ENCODE measurements around the gene DDT. TPM values are rescaled to one million over a fixed set of nuclear protein-coding genes. Genes with fewer than 3 reads are reported as not detected.
A peak's percentile ranks its signal among the peaks of the same experiment; 100 is the strongest.
"Not testable (repeated sequence)": the region's sequence is repeated elsewhere in the genome, so short reads cannot be mapped to it uniquely, and the experiment has no call there.

DDT gene
- total RNA-seq, 2 experiments from 2014 or later = 105 to 108 TPM

- H3K27me3 Mint-ChIP-seq; H3K27ac Mint-ChIP-seq; H3K4me3 Mint-ChIP-seq; POLR2A ChIA-PET; H3K9me3 Mint-ChIP-seq; DNase-seq; CTCF ChIA-PET; H3K36me3 Mint-ChIP-seq; H3K4me1 Mint-ChIP-seq (ENCODE audit: low read depth): not testable (repeated sequence)
- intact Hi-C loops (cut with micrococcal nuclease) = loop anchor here (10.0 kb wide), 1 partner anchor 169 kb away; no protein-coding TSS in a partner anchor
Measured at GRCh38 chr22:23986089-23986488, 11.8 kb upstream of the DDT start.

DNA sequence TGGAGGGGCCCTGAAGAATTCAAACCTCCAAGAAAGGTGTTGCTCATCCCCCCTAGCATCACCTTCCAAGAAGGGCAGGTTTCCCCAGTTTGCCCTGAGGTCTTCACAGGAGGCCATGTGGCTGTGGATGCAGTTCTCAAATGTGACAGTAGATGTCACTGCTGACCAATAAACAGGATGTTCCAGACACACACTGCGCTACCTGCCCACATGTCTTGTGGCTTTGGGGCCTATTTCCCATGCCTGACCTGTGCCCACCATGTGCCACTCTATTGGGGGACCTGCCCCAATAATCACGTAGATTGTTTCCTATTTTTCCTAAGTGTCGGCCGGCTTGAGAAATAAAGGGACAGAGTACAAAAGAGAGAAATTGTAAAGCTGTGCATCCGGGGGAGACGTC lies 10.2 kb upstream of the DDT start:
- ChIA-PET CTCF (interaction anchor here (1.0 kb wide), 1 partner anchor 191 kb away, joined by 3 read pairs; no protein-coding TSS in a partner anchor), POLR2A (no interaction called here)
- DNase-seq = peak; percentile 65
- no peak overlapping the region for H3K4me3 Mint-ChIP-seq
- H3K4me1 Mint-ChIP-seq (ENCODE audit: low read depth) = peaks cover 2% of the 10 kb centered on the region
- no peaks in the 10 kb centered on the region for H3K9me3 Mint-ChIP-seq
- H3K27me3 Mint-ChIP-seq = no peaks in the 10 kb centered on the region
- intact Hi-C loops (cut with micrococcal nuclease) = loop anchor here (10.0 kb wide), 1 partner anchor 170 kb away; no protein-coding TSS in a partner anchor
- H3K36me3 Mint-ChIP-seq = no peaks in the 10 kb centered on the region
- H3K27ac Mint-ChIP-seq = no peak overlapping the region

DNA sequence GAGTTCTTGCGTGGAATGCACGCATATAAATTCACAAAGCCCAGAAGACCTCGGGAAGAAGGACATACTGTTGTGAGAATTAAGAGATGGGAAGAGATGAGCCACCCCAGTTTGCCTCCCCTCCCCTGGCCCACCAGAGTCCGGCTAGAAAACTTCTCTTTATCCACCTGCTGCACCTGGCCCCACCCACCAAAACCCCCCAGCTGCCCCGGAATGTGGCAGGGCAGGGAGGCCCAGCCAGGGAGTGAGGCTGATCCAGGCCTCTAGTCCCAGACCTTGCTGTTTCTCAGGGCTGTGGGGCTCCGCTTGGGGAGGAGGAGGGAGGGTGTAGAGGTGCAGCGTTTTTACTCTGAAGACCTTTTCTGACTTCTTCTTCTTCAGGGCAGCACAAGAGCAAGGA lies 6.3 kb upstream of the DDT start:
- H3K27me3 Mint-ChIP-seq; POLR2A ChIA-PET; H3K9me3 Mint-ChIP-seq; H3K36me3 Mint-ChIP-seq; CTCF ChIA-PET; H3K4me3 Mint-ChIP-seq; DNase-seq; H3K4me1 Mint-ChIP-seq (ENCODE audit: low read depth); H3K27ac Mint-ChIP-seq: not testable (repeated sequence)
- intact Hi-C loops (cut with micrococcal nuclease) = loop anchor here (10.0 kb wide), 1 partner anchor 174 kb away; no protein-coding TSS in a partner anchor

DNA sequence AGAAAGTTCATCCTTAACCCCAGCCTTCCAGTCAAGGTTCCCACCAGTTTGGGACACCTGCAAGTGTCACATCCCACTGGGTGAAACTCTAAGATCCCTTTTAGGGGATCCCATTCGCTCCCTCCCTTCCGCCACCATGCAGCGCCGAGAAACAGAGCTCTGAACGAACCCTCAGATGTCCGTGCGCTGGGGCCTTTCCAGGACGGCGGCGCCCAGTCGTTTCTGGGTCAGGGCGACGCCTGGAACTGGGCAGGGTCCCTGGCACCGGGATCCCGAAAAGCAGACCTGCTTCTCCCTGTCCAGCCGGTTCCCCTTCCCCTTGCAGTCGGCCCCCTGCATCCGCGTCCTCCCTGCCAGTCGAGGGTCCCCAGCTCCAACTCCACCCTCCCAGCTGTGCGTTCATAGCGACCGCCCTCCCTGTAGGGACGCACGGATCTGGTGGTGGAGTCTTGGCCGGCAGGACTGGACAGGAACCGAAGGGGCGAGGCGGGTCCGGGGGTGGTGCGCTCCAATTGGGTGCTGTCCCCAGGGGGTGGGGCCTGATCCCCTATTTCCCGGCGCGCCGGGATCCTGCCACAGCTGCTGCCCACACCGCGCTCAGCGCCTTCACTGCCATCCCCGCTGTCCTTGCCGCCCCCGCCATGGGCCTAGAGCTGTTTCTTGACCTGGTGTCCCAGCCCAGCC lies 5.5 kb upstream of the DDT start, which contains the start of gene GSTT2:
Gene GSTT2, plus strand, starts transcription at position 578 of the 684 bp plus-strand sequence.
- intact Hi-C loops (cut with micrococcal nuclease) = loop anchor here (10.0 kb wide), 1 partner anchor 175 kb away; no protein-coding TSS in a partner anchor
- H3K9me3 Mint-ChIP-seq; POLR2A ChIA-PET; H3K4me3 Mint-ChIP-seq; H3K4me1 Mint-ChIP-seq (ENCODE audit: low read depth); H3K27me3 Mint-ChIP-seq; H3K27ac Mint-ChIP-seq; CTCF ChIA-PET; DNase-seq; H3K36me3 Mint-ChIP-seq: not testable (repeated sequence)

GRCh38 chr22:23977304-23977703 lies 3.1 kb upstream of the DDT start:
- DNase-seq; H3K27ac Mint-ChIP-seq; H3K4me3 Mint-ChIP-seq; H3K9me3 Mint-ChIP-seq; H3K36me3 Mint-ChIP-seq; intact Hi-C loops (cut with micrococcal nuclease); H3K27me3 Mint-ChIP-seq; CTCF ChIA-PET; H3K4me1 Mint-ChIP-seq (ENCODE audit: low read depth); POLR2A ChIA-PET: not testable (repeated sequence)

DNA sequence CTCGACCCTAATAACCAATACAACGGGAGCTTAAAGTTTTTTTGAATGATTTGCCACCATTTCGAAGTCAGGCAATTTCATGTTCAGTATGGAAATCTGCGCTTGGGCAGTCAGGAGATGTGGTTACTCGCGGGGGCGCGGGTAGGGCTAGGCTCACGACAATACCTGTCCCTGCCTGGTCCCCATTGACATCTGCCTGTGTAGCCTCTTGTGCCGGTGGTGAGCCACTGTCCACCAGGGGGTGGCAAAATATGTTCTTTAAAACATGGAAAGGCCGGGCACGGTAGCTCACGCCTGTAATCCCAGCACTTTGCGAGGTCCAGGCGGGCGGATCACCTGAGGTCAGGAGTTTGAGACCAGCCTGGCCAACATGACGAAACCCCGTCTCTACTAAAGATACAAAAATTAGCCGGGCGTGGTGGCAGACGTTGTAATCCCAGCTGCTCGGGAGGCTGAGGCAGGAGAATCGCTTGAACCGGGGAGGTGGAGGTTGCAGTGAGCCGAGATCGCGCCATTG lies 653 bp upstream of the DDT start:
- Mint-ChIP-seq H3K4me1 (ENCODE audit: low read depth) (peaks cover 19% of the 10 kb centered on the region), H3K36me3 (peaks cover 17% of the 10 kb centered on the region)
- H3K27me3 Mint-ChIP-seq; H3K4me3 Mint-ChIP-seq; DNase-seq; H3K9me3 Mint-ChIP-seq; H3K27ac Mint-ChIP-seq; POLR2A ChIA-PET; intact Hi-C loops (cut with micrococcal nuclease); CTCF ChIA-PET: not testable (repeated sequence)

GRCh38 chr22:23971927-23972326 lies 2.3 kb downstream of the DDT start:
- H3K27ac Mint-ChIP-seq; intact Hi-C loops (cut with micrococcal nuclease); H3K9me3 Mint-ChIP-seq; POLR2A ChIA-PET; CTCF ChIA-PET; H3K27me3 Mint-ChIP-seq; H3K4me3 Mint-ChIP-seq; DNase-seq: not testable (repeated sequence)
- Mint-ChIP-seq H3K4me1 (ENCODE audit: low read depth) (peaks cover 28% of the 10 kb centered on the region), H3K36me3 (peaks cover 20% of the 10 kb centered on the region)

DNA sequence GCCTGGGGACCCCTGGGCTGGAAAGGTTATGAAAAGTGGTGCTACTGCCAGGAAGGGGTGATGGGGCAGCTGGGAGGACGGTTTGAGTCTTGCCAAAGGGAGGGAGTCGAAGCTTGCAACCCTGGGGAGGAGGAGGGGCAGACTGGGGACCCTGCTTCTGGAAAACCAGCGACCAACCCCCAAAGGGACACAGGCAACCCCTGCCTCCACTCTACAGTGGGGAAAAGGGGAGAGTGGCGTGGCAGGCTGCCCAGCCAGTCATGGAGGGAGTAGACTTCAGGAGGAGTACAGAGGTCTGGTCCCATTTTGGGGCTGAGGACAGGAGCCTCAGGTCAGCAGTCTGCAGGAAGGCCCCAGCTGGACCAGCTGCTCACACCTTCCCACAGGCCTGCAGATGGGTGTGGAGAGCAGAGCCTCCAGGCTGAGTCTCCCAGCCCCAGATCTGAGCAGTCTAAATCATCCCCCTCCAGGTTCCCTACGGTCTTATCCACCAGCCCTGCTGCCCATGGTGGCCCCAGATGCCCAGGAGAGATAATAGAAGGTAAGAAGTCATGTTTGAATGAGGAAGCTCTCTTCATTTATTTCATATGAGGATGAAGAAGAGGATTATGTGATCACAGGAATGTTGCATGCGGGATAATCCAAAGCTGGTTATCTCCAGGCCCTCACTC lies 3.3 kb downstream of the DDT start:
- H3K27ac Mint-ChIP-seq = no peak overlapping the region
- CTCF ChIA-PET = interaction anchor here (1.2 kb wide), 1 partner anchor 77 kb away, joined by 5 read pairs; the partner anchor contains the start of gene MIF

DNA sequence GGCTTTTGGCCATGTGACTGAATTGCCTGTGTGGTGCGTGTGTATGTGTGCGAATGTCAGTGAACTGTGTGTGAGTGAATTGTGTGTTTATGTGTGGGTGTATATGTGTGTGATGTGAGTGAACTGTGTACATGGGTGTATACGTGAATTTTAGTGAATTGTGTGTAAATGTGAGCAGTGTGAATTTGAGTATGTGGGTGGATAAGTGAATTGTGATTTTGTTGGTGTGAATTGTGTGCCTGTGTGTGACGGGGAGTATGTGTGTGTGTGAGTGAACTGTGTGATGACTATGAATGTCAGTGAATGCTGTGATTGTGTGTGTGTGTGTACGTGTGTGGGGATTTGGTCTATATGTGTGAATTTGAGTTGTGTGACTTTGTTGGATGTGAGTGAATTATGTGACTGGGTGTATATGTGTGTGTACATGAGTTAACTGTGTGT lies 4.0 kb downstream of the DDT start:
- peak overlapping the region; percentile 0 for H3K27ac Mint-ChIP-seq
- H3K4me1 Mint-ChIP-seq (ENCODE audit: low read depth) = peaks cover 28% of the 10 kb centered on the region
- intact Hi-C loops (cut with micrococcal nuclease) = no loop called here
- H3K4me3 Mint-ChIP-seq = peak overlapping the region; percentile 1
- H3K9me3 Mint-ChIP-seq = no peaks in the 10 kb centered on the region
- H3K36me3 Mint-ChIP-seq = peaks cover 20% of the 10 kb centered on the region
- ChIA-PET POLR2A (no interaction called here), CTCF (no interaction called here)
- no peak for DNase-seq
- H3K27me3 Mint-ChIP-seq = no peaks in the 10 kb centered on the region

More for the DNA sequence above, 3.3 kb downstream of the DDT start:
- peaks cover 20% of the 10 kb centered on the region for H3K36me3 Mint-ChIP-seq
- peaks cover 28% of the 10 kb centered on the region for H3K4me1 Mint-ChIP-seq (ENCODE audit: low read depth)
- POLR2A ChIA-PET = no interaction called here
- intact Hi-C loops (cut with micrococcal nuclease) = no loop called here
- H3K4me3 Mint-ChIP-seq = no peak overlapping the region
- DNase-seq = no peak
- no peaks in the 10 kb centered on the region for H3K9me3 Mint-ChIP-seq
- no peaks in the 10 kb centered on the region for H3K27me3 Mint-ChIP-seq

- no peaks in the 10 kb centered on the region for H3K9me3 Mint-ChIP-seq
- no peak overlapping the region for H3K4me3 Mint-ChIP-seq
- peaks cover 20% of the 10 kb centered on the region for H3K36me3 Mint-ChIP-seq
- intact Hi-C loops (cut with micrococcal nuclease) = no loop called here
- H3K27ac Mint-ChIP-seq = no peak overlapping the region
- ChIA-PET POLR2A (no interaction called here), CTCF (no interaction called here)
- DNase-seq = no peak
- H3K4me1 Mint-ChIP-seq (ENCODE audit: low read depth) = peaks cover 28% of the 10 kb centered on the region
- H3K27me3 Mint-ChIP-seq = no peaks in the 10 kb centered on the region
Measured at GRCh38 chr22:23969071-23969470, 5.2 kb downstream of the DDT start.

DNA sequence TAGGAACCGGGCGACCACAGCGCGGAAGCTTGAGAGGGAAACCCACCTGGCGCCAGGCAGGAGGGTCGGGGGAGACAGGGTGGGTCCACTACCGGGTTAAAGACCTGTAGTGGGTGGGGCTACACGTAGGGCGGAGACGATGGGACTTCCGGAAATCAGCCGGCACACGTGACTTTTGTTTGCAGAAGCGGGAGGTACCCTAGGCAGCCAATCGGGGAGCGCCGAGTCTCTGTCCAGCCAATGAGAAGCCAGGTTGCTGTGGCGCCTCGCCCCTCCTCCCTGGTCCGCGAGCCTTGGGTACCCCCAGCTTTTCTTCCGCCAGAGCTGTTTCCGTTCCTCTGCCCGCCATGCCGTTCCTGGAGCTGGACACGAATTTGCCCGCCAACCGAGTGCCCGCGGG lies 7.7 kb downstream of the DDT start, which contains the start of gene DDTL:
Gene DDTL, plus strand, starts transcription at position 321 of the 400 bp plus-strand sequence. Its CDS starts 27 bp downstream, at position 348.
- H3K9me3 Mint-ChIP-seq; POLR2A ChIA-PET; CTCF ChIA-PET; H3K27me3 Mint-ChIP-seq; DNase-seq; H3K27ac Mint-ChIP-seq; intact Hi-C loops (cut with micrococcal nuclease); H3K4me3 Mint-ChIP-seq: not testable (repeated sequence)
- Mint-ChIP-seq H3K36me3 (peaks cover 16% of the 10 kb centered on the region), H3K4me1 (ENCODE audit: low read depth) (peaks cover 23% of the 10 kb centered on the region)

GRCh38 chr22:23966094-23966493 lies 8.1 kb downstream of the DDT start:
- intact Hi-C loops (cut with micrococcal nuclease); POLR2A ChIA-PET; DNase-seq; H3K27me3 Mint-ChIP-seq; H3K27ac Mint-ChIP-seq; H3K9me3 Mint-ChIP-seq; H3K4me3 Mint-ChIP-seq; CTCF ChIA-PET: not testable (repeated sequence)
- H3K36me3 Mint-ChIP-seq = peaks cover 12% of the 10 kb centered on the region
- peaks cover 20% of the 10 kb centered on the region for H3K4me1 Mint-ChIP-seq (ENCODE audit: low read depth)

Data from activated CD4-positive, alpha-beta memory T cell treated with anti-CD3 and anti-CD28 coated beads for 36 hours (primary cell).